Chondrocyte (in vitro differentiated cells): ENCODE measurements around the gene OR6C4. TPM values are rescaled to one million over a fixed set of nuclear protein-coding genes. Genes with fewer than 3 reads are reported as not detected.
A peak's percentile ranks its signal among the peaks of the same experiment; 100 is the strongest.
"Not testable (repeated sequence)": the region's sequence is repeated elsewhere in the genome, so short reads cannot be mapped to it uniquely, and the experiment has no call there.

ENCODE experiments used
- DNase-seq: peaks from one replicate; pipeline ENCODE4 v3.0.0; 2021; ENCODE audit warnings: mixed read lengths, low spot score
- H3K27ac Mint-ChIP-seq: one replicate; pipeline ENCODE4 v1.8.0; 2021; ENCODE audit warnings: mild to moderate bottlenecking, moderate library complexity, mixed read lengths; ENCODE audit not compliant: unreplicated experiment
- H3K27me3 Mint-ChIP-seq: 2 replicates; pipeline ENCODE4 v1.8.0; 2021; ENCODE audit warnings: low read depth, mixed read lengths
- H3K36me3 Mint-ChIP-seq: 2 replicates; pipeline ENCODE4 v1.8.0; 2021; ENCODE audit warnings: low read depth, mixed read lengths
- H3K4me1 Mint-ChIP-seq: 2 replicates; pipeline ENCODE4 v1.8.0; 2021; ENCODE audit warnings: low read depth, mild to moderate bottlenecking, mixed read lengths
- H3K4me3 Mint-ChIP-seq: one replicate; pipeline ENCODE4 v1.8.0; 2021; ENCODE audit warnings: mild to moderate bottlenecking, moderate library complexity, mixed read lengths; ENCODE audit not compliant: unreplicated experiment
- H3K9me3 Mint-ChIP-seq: 2 replicates; pipeline ENCODE4 v1.8.0; 2021; ENCODE audit warnings: low read depth, mixed read lengths
- CTCF ChIP-seq: fragments of 200-600 bp; sonication (generic); IDR thresholded peaks from 2 replicates; pipeline ENCODE4 v1.5.0; 2021; ENCODE audit warnings: antibody characterized with exemption, mild to moderate bottlenecking, moderate library complexity
- total RNA-seq: library from RNA; stranded (reverse); gene quantifications from 3 replicates; pipeline ENCODE4 v1.2.1, GENCODE V29; 2021

Gene OR6C4
- total RNA-seq, 1 donor from 2014 or later = not detected

- no peaks in the 10 kb centered on the region for H3K4me1 Mint-ChIP-seq
Measured at GRCh38 chr12:55548756-55549155, 646 bp upstream of the OR6C4 start.

GRCh38 chr12:55554296-55554695 is 4.9 kb downstream of the OR6C4 start:
- H3K36me3 Mint-ChIP-seq = no peaks in the 10 kb centered on the region
- H3K4me3 Mint-ChIP-seq = no peak overlapping the region
- peaks cover 2% of the 10 kb centered on the region for H3K27me3 Mint-ChIP-seq
- H3K9me3 Mint-ChIP-seq = peaks cover 16% of the 10 kb centered on the region
- H3K27ac Mint-ChIP-seq = no peak overlapping the region
- no peak for DNase-seq
- no peaks in the 10 kb centered on the region for H3K4me1 Mint-ChIP-seq
- no peak for TF ChIP-seq CTCF

More at GRCh38 chr12:55548756-55549155, 646 bp upstream of the OR6C4 start:
- DNase-seq = no peak
- Mint-ChIP-seq H3K36me3 (no peaks in the 10 kb centered on the region), H3K27me3 (peaks cover 3% of the 10 kb centered on the region), H3K4me3 (no peak overlapping the region), H3K9me3 (no peaks in the 10 kb centered on the region), H3K27ac (no peak overlapping the region)
- TF ChIP-seq CTCF = no peak

- not testable (repeated sequence) for H3K36me3 Mint-ChIP-seq, H3K4me3 Mint-ChIP-seq, H3K4me1 Mint-ChIP-seq, H3K27me3 Mint-ChIP-seq, H3K27ac Mint-ChIP-seq, DNase-seq
- peaks cover 24% of the 10 kb centered on the region for H3K9me3 Mint-ChIP-seq
Measured at GRCh38 chr12:55570060-55570459, 20.7 kb downstream of the OR6C4 start.

GRCh38 chr12:55570689-55571088 is 21.3 kb downstream of the OR6C4 start:
- not testable (repeated sequence) for H3K27ac Mint-ChIP-seq, H3K4me3 Mint-ChIP-seq, H3K4me1 Mint-ChIP-seq, DNase-seq, H3K27me3 Mint-ChIP-seq, H3K36me3 Mint-ChIP-seq
- H3K9me3 Mint-ChIP-seq = peaks cover 24% of the 10 kb centered on the region

- H3K27ac Mint-ChIP-seq = no peak within 1 kb of the TSS
- no peak within 1 kb of the TSS for H3K4me3 Mint-ChIP-seq
- no peak for TF ChIP-seq CTCF
- DNase-seq = no peak
- H3K36me3 Mint-ChIP-seq = peaks cover 2% of the 10 kb centered on the region
- H3K9me3 Mint-ChIP-seq = peaks cover 23% of the 10 kb centered on the region
- no peaks in the 10 kb centered on the region for H3K4me1 Mint-ChIP-seq
- H3K27me3 Mint-ChIP-seq = no peaks in the 10 kb centered on the region
Measured at GRCh38 chr12:55572168-55572567, 22.8 kb downstream of the OR6C4 start, which contains the start of gene OR2AP1. Gene OR2AP1, plus strand, starts transcription at chr12:55572468. Its CDS starts 1,947 bp downstream, at chr12:55574415.

- TF ChIP-seq CTCF = no peak
- H3K36me3 Mint-ChIP-seq = no peaks in the 10 kb centered on the region
Measured at GRCh38 chr12:55582066-55582465, 32.7 kb downstream of the OR6C4 start.

More at GRCh38 chr12:55582066-55582465, 32.7 kb downstream of the OR6C4 start:
- peak; percentile 55 for DNase-seq
- Mint-ChIP-seq H3K4me3 (no peak overlapping the region), H3K27ac (no peak overlapping the region), H3K4me1 (no peaks in the 10 kb centered on the region), H3K9me3 (peaks cover 16% of the 10 kb centered on the region), H3K27me3 (peaks cover 7% of the 10 kb centered on the region)
